ENCODE data around the gene RASAL2.

DNA sequence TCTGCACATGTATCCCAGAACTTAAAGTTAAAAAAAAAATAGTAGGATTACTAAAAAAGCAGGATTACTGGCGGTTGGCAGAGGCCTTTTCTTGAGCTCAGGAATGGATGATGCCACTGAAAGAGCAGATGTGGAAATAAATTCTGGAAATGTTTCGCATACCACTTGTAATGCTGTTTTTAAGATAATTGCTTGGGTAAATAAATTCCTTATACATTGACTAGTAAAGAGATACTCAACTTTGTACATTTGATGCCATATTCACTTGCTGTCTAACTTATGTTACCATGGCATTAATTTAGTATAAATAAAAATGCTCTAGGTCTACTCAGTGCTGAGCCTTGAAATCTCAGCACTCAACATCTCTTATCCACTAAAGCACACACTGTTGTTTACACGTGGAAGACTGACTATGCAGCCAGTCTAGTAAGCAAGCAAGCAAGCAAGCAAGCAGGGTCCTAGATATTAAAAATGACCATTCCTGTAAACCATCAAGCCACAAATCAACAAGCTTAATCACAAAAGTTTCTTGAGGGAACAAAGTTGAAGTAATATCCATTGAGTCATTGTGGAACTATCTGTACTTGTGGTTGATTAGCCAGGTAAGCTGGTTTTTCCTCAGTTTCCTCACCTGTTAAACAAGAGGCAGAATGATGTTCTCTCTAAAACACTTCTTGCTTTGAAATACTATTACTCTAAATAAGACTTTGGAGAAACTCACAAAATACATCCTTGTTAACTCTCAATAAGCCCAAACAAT lies 1.7 kb upstream of the RASAL2 start:
- TF ChIP-seq, protein P1, sequence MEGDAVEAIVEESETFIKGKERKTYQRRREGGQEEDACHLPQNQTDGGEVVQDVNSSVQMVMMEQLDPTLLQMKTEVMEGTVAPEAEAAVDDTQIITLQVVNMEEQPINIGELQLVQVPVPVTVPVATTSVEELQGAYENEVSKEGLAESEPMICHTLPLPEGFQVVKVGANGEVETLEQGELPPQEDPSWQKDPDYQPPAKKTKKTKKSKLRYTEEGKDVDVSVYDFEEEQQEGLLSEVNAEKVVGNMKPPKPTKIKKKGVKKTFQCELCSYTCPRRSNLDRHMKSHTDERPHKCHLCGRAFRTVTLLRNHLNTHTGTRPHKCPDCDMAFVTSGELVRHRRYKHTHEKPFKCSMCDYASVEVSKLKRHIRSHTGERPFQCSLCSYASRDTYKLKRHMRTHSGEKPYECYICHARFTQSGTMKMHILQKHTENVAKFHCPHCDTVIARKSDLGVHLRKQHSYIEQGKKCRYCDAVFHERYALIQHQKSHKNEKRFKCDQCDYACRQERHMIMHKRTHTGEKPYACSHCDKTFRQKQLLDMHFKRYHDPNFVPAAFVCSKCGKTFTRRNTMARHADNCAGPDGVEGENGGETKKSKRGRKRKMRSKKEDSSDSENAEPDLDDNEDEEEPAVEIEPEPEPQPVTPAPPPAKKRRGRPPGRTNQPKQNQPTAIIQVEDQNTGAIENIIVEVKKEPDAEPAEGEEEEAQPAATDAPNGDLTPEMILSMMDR (conservative IDR thresholded peaks at IDR 0.05 in 1 of 2, IDR thresholded peaks at IDR 0.05 in 1 of 2; ENCODE audit: low read depth in 1 of 2, low read length in 2 of 2), result no peak
- no peak for TF ChIP-seq EZH2 (IDR thresholded peaks at IDR 0.05; ENCODE audit: low read length, missing control alignments)
